ENCODE results near the gene SNX7. TPM values are rescaled to one million over a fixed set of nuclear protein-coding genes. Genes with fewer than 3 reads are reported as not detected.

SNX7 gene, protein sequence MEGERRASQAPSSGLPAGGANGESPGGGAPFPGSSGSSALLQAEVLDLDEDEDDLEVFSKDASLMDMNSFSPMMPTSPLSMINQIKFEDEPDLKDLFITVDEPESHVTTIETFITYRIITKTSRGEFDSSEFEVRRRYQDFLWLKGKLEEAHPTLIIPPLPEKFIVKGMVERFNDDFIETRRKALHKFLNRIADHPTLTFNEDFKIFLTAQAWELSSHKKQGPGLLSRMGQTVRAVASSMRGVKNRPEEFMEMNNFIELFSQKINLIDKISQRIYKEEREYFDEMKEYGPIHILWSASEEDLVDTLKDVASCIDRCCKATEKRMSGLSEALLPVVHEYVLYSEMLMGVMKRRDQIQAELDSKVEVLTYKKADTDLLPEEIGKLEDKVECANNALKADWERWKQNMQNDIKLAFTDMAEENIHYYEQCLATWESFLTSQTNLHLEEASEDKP
- total RNA-seq, result 10 to 100 TPM; 21.7 to 55.4 (median 35.2) TPM

DNA sequence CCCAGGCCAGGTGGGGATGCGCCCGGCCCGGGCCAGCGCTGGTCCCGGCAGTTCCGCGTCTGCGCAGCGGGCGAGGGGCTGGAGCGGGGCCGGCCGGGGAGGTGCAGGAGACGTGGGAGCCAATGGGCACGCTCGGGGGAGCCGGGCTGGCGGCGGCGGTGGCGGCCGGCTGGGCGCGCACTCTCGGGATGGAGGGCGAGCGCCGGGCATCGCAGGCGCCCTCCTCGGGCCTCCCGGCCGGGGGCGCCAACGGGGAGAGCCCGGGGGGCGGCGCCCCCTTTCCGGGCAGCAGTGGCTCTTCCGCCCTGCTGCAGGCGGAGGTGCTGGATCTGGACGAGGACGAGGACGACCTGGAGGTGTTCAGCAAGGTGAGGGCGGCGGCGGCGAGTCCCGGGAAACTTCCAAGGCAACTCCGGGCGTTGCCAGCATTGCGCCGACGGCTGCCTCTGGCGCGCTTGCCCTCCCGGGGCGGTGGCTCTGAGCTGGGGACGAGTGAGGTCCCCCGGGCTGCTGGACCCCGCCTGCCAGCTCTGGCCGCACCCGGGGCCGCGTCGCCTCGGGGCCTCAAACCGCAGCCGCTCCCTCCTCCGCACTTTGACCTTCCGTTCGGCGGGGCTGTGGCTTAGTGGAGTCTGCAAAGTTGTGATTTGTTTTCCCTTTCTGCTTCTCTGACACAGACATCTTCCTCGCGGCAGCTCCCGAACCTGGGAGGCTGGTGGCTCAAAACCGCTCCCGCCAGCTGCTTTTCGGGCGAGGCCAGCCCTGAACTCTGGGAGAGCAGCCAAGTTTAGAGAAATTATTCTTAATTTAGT is at the start of gene SNX7:
Gene SNX7 (plus strand): TSS at position 178 of the 812 bp plus-strand sequence. CDS start 11 bp downstream, at position 189.
- TF ChIP-seq, protein P1, sequence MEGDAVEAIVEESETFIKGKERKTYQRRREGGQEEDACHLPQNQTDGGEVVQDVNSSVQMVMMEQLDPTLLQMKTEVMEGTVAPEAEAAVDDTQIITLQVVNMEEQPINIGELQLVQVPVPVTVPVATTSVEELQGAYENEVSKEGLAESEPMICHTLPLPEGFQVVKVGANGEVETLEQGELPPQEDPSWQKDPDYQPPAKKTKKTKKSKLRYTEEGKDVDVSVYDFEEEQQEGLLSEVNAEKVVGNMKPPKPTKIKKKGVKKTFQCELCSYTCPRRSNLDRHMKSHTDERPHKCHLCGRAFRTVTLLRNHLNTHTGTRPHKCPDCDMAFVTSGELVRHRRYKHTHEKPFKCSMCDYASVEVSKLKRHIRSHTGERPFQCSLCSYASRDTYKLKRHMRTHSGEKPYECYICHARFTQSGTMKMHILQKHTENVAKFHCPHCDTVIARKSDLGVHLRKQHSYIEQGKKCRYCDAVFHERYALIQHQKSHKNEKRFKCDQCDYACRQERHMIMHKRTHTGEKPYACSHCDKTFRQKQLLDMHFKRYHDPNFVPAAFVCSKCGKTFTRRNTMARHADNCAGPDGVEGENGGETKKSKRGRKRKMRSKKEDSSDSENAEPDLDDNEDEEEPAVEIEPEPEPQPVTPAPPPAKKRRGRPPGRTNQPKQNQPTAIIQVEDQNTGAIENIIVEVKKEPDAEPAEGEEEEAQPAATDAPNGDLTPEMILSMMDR (IDR thresholded peaks at IDR 0.05), result peak in 2 of 4 experiments; percentile 20 to 43
- TF ChIP-seq POLR2AphosphoS5 (IDR thresholded peaks at IDR 0.05) (no peak), POLR2A (IDR thresholded peaks at IDR 0.05) (peak; percentile 53 to 62)
- H3K4me1 ChIP-seq, result peaks cover 2 to 34% (median 5%) of the 10 kb centered on the region in 3 donors
- WGBS, 2 donors (ENCODE audit: low coverage in 1 of 2), result 2% methylated on average over 7 of the region's 80 CpGs; no CpG with 5 or more reads in 1 of the 2 donors
- peak within 1 kb of the TSS; percentile 43 to 92 for H3K4me3 ChIP-seq
- no peaks in the 10 kb centered on the region for H3K27me3 ChIP-seq
- peak within 1 kb of the TSS; percentile 71 to 93 (median 90) for H3K27ac ChIP-seq
- no peaks in the 10 kb centered on the region for H3K9me3 ChIP-seq
- peak; percentile 99 for ATAC-seq
- H3K36me3 ChIP-seq, result no peaks in the 10 kb centered on the region

DNA sequence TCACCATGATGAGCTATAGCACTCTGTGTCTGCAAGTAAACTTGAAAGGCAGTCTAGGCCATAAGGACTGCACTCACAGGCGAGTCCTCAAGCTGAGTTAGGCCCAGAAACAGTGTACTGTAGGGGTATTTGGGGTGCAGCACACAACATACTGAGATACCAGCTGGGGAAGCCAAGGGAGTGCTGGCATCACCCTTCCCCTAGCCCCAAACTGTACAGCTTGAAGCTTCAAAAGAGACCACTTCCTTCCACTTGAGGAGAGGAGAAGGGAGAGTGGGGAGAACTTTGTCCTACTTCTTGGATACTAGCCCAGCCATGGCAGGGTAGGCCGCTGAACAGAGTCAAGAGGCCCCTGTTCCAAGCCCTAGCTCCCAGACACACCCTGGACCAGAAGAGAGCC is 24.2 kb upstream of the SNX7 start:
- WGBS, 2 donors (ENCODE audit: low coverage in 1 of 2), result no CpG with 5 or more reads among the region's 2 CpGs
- H3K9me3 ChIP-seq, result peaks cover 0 to 6% (median 0%) of the 10 kb centered on the region in 3 donors
- no peak overlapping the region for H3K27ac ChIP-seq
- no peaks in the 10 kb centered on the region for H3K27me3 ChIP-seq
- H3K36me3 ChIP-seq, result no peaks in the 10 kb centered on the region
- TF ChIP-seq, protein P1 (IDR thresholded peaks at IDR 0.05), result no peak
- no peak for TF ChIP-seq POLR2A (IDR thresholded peaks at IDR 0.05)
- no peak for TF ChIP-seq POLR2AphosphoS5 (IDR thresholded peaks at IDR 0.05)
- no peak for TF ChIP-seq EP300 (IDR thresholded peaks at IDR 0.05)
- H3K4me3 ChIP-seq, result no peak overlapping the region
- no peak for ATAC-seq
- no peaks in the 10 kb centered on the region for H3K4me1 ChIP-seq

DNA sequence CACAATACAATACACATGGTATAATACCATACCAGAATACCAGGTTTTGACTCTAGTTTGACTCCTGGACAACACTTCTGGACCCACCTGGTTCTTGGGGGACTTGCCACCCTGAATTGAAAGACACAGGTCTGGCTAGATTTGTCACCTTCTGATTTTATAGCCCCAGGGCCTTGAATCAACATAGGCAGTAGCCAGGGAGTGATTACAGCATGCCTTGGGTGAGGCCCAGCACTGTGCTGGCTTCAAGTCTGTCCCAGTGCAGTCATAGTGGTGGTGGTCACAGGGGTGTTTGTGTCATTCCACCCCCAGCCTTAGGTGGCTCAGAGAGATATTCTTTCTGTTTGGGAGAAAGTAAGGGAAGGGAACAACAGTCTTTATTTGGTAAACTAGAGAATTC is 23.3 kb upstream of the SNX7 start:
- TF ChIP-seq EP300 (IDR thresholded peaks at IDR 0.05) (no peak), POLR2A (IDR thresholded peaks at IDR 0.05) (no peak), POLR2AphosphoS5 (IDR thresholded peaks at IDR 0.05) (no peak)
- TF ChIP-seq, protein P1 (IDR thresholded peaks at IDR 0.05), result no peak
- no peak overlapping the region for H3K4me3 ChIP-seq
- H3K27ac ChIP-seq, result no peak overlapping the region
- H3K4me1 ChIP-seq, result no peaks in the 10 kb centered on the region
- no peak for ATAC-seq
- H3K36me3 ChIP-seq, result no peaks in the 10 kb centered on the region
- H3K9me3 ChIP-seq, result peaks cover 0 to 14% (median 0%) of the 10 kb centered on the region in 3 donors
- H3K27me3 ChIP-seq, result no peaks in the 10 kb centered on the region

DNA sequence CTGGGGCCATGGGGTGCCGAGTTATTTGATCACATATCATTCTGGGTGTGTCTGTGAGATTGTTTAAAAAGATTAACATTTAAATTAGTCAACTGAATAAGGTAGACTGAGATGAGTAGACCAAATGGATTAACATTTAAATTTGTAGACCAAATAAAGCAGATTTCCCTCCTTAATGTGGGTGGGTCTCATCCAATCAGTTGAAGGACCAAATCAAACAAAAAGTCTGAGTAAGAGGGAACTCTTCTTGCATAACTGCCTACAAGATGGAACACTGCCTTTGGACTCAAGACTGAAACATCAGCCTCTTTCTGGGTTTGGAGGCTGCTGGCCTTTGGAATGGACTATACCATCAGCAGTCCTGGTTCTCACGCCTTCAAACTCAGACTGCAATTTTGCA is 17.0 kb upstream of the SNX7 start:
- no peaks in the 10 kb centered on the region for H3K27me3 ChIP-seq
- H3K9me3 ChIP-seq, result peaks cover 0 to 21% (median 0%) of the 10 kb centered on the region in 3 donors
- H3K4me3 ChIP-seq, result no peak overlapping the region
- H3K4me1 ChIP-seq, result no peaks in the 10 kb centered on the region
- whole genome bisulfite sequencing, 2 donors (ENCODE audit: low coverage in 1 of 2), result 73 to 74% methylated on average over 2 of the region's 2 CpGs
- no peaks in the 10 kb centered on the region for H3K36me3 ChIP-seq
- ATAC-seq, result no peak
- no peak overlapping the region for H3K27ac ChIP-seq
- TF ChIP-seq POLR2A (IDR thresholded peaks at IDR 0.05) (no peak), POLR2AphosphoS5 (IDR thresholded peaks at IDR 0.05) (no peak), EP300 (IDR thresholded peaks at IDR 0.05) (no peak)
- TF ChIP-seq, protein P1 (IDR thresholded peaks at IDR 0.05), result no peak
